Measurements from ENCODE around the gene UBA52. TPM values are rescaled to one million over a fixed set of nuclear protein-coding genes. Genes with fewer than 3 reads are reported as not detected.

UBA52 gene
- total RNA-seq, 1 experiment from 2014 or later: 1,108 TPM

GRCh38 chr19:18576383-18576782, 4.7 kb downstream of the UBA52 start:
- no peaks in the 10 kb centered on the region for H3K27me3 ChIP-seq (ENCODE audit: low read length)
- no peak for DNase-seq
- intact Hi-C loops (cut with micrococcal nuclease): no loop called here
- H3K27ac ChIP-seq (ENCODE audit: low read length): no peak overlapping the region
- peaks cover 12% of the 10 kb centered on the region for H3K4me1 ChIP-seq (ENCODE audit: insufficient read depth, low read length)
- no peaks in the 10 kb centered on the region for H3F3A ChIP-seq (ENCODE audit: low read length, unreplicated experiment)
- no peak for ATAC-seq
- CTCF ChIA-PET: no interaction called here
- H4K20me1 ChIP-seq (ENCODE audit: low read length): peaks cover 32% of the 10 kb centered on the region
- no peak overlapping the region for H3K9ac ChIP-seq (ENCODE audit: low read length)
- H3K9me3 ChIP-seq (ENCODE audit: low read length): no peaks in the 10 kb centered on the region
- H3K4me2 ChIP-seq (ENCODE audit: low read length): no peak overlapping the region
- H3K36me3 ChIP-seq (ENCODE audit: low read depth, low read length): peaks cover 32% of the 10 kb centered on the region
- H2AFZ ChIP-seq (ENCODE audit: low read length): no peak overlapping the region
- H3K4me3 ChIP-seq (ENCODE audit: low read length): no peak overlapping the region
- no peak for TF ChIP-seq CTCF (conservative IDR thresholded peaks at IDR 0.05; ENCODE audit: low read depth, low read length)
- TF ChIP-seq EZH2 (IDR thresholded peaks at IDR 0.05; ENCODE audit: low read length, unreplicated experiment): no peak
- no peak for TF ChIP-seq EZH2phosphoT487 (IDR thresholded peaks at IDR 0.05; ENCODE audit: borderline replicate concordance, low read length)
- no peaks in the 10 kb centered on the region for H3K9me2 ChIP-seq (replicated peaks; ENCODE audit: low read length)
- BruUV-seq (replicated peaks): no TSS peak
- POLR2A ChIA-PET (ENCODE audit: unreplicated experiment): no interaction called here
- peaks cover 38% of the 10 kb centered on the region for H3K79me2 ChIP-seq (ENCODE audit: low read length)

- Histone ChIP-seq H3K27me3 (ENCODE audit: low read length) (no peaks in the 10 kb centered on the region), H4K20me1 (ENCODE audit: low read length) (peaks cover 26% of the 10 kb centered on the region), H3K27ac (ENCODE audit: low read length) (no peak overlapping the region), H3K4me3 (ENCODE audit: low read length) (no peak overlapping the region), H3K9ac (ENCODE audit: low read length) (no peak overlapping the region), H3K9me2 (replicated peaks; ENCODE audit: low read length) (no peaks in the 10 kb centered on the region), H3K4me1 (ENCODE audit: insufficient read depth, low read length) (peaks cover 12% of the 10 kb centered on the region), H2AFZ (ENCODE audit: low read length) (no peak overlapping the region), H3K36me3 (ENCODE audit: low read depth, low read length) (peaks cover 32% of the 10 kb centered on the region), H3K9me3 (ENCODE audit: low read length) (no peaks in the 10 kb centered on the region), H3K79me2 (ENCODE audit: low read length) (peaks cover 30% of the 10 kb centered on the region), H3F3A (ENCODE audit: low read length, unreplicated experiment) (no peaks in the 10 kb centered on the region), H3K4me2 (ENCODE audit: low read length) (no peak overlapping the region)
- POLR2A ChIA-PET (ENCODE audit: unreplicated experiment): no interaction called here
- DNase-seq (no peak), ATAC-seq (no peak)
- intact Hi-C loops (cut with micrococcal nuclease): no loop called here
- TF ChIP-seq EZH2phosphoT487 (IDR thresholded peaks at IDR 0.05; ENCODE audit: borderline replicate concordance, low read length): no peak
- no peak for TF ChIP-seq CTCF (conservative IDR thresholded peaks at IDR 0.05; ENCODE audit: low read depth, low read length)
- TF ChIP-seq EZH2 (IDR thresholded peaks at IDR 0.05; ENCODE audit: low read length, unreplicated experiment): no peak
- BruUV-seq (replicated peaks): no TSS peak
- CTCF ChIA-PET: no interaction called here
These were observed 5.8 kb downstream of the UBA52 start for GRCh38 chr19:18577365-18577914.

GRCh38 chr19:18580311-18580710, 8.7 kb downstream of the UBA52 start:
- Histone ChIP-seq H3K27ac (ENCODE audit: low read length) (no peak overlapping the region), H2AFZ (ENCODE audit: low read length) (no peak overlapping the region), H3K27me3 (ENCODE audit: low read length) (no peaks in the 10 kb centered on the region), H3K79me2 (ENCODE audit: low read length) (peaks cover 1% of the 10 kb centered on the region; the same call in 1 of the 2 replicates), H3K9me2 (replicated peaks; ENCODE audit: low read length) (no peaks in the 10 kb centered on the region), H3K36me3 (ENCODE audit: low read depth, low read length) (peaks cover 12% of the 10 kb centered on the region), H3F3A (ENCODE audit: low read length, unreplicated experiment) (no peaks in the 10 kb centered on the region), H3K4me2 (ENCODE audit: low read length) (no peak overlapping the region), H4K20me1 (ENCODE audit: low read length) (peaks cover 2% of the 10 kb centered on the region), H3K4me3 (ENCODE audit: low read length) (no peak overlapping the region), H3K4me1 (ENCODE audit: insufficient read depth, low read length) (no peaks in the 10 kb centered on the region), H3K9me3 (ENCODE audit: low read length) (no peaks in the 10 kb centered on the region), H3K9ac (ENCODE audit: low read length) (no peak overlapping the region)
- DNase-seq (no peak), ATAC-seq (no peak)
- CTCF ChIA-PET: no interaction called here
- intact Hi-C loops (cut with micrococcal nuclease): no loop called here
- BruUV-seq (replicated peaks): no TSS peak
- POLR2A ChIA-PET (ENCODE audit: unreplicated experiment): interaction anchor here (0.6 to 0.8 kb wide), 2 partner anchors 8 to 108 kb away, joined by 3 to 7 read pairs; no protein-coding TSS in a partner anchor
- TF ChIP-seq EZH2 (IDR thresholded peaks at IDR 0.05; ENCODE audit: low read length, unreplicated experiment) (no peak), EZH2phosphoT487 (IDR thresholded peaks at IDR 0.05; ENCODE audit: borderline replicate concordance, low read length) (no peak), CTCF (conservative IDR thresholded peaks at IDR 0.05; ENCODE audit: low read depth, low read length) (no peak)

All from PC-3 (cell line).